Small intestine (tissue), 7 donors: Measurements from ENCODE around the gene RAB1A. TPM values are rescaled to one million over a fixed set of nuclear protein-coding genes. Genes with fewer than 3 reads are reported as not detected.
"Not testable (repeated sequence)": the region's sequence is repeated elsewhere in the genome, so short reads cannot be mapped to it uniquely, and the experiment has no call there.

Experiments
- DNase-seq, 2 donors: peaks; one replicate each; pipeline versions ENCODE4 v3.0.0 to v3.0.0-alpha.2; 2013
- FAIRE-seq: peaks from 2 replicates; lab custom pipeline; 2012; peaks lifted over from hg19 to GRCh38; lab: Jason Lieb, UNC
- H3K27ac ChIP-seq, 3 donors: one replicate each; pipeline ENCODE4 v1.5.1; 2013; ENCODE audit warnings: low read length in 2 of 3, mild to moderate bottlenecking in 2 of 3, control low read depth in 1 of 3, inconsistent platforms in 1 of 3, low read depth in 1 of 3, moderate library complexity in 1 of 3
- H3K27me3 ChIP-seq, 3 donors: one replicate each; pipeline ENCODE4 v1.6.1; 2013; ENCODE audit warnings: low read length in 3 of 3, inconsistent platforms in 1 of 3; ENCODE audit not compliant: control insufficient read depth in 3 of 3, insufficient read depth in 3 of 3
- H3K36me3 ChIP-seq, 3 donors: one replicate each; pipeline ENCODE4 v1.6.1; 2013; ENCODE audit warnings: low read length in 3 of 3, inconsistent platforms in 1 of 3, low read depth in 1 of 3, mild to moderate bottlenecking in 1 of 3, moderate library complexity in 1 of 3; ENCODE audit not compliant: control insufficient read depth in 3 of 3, insufficient read depth in 2 of 3
- H3K4me1 ChIP-seq, 3 donors: one replicate each; pipeline ENCODE4 v1.6.1; 2013; ENCODE audit warnings: low read length in 2 of 3, inconsistent platforms in 1 of 3, low read depth in 1 of 3, mild to moderate bottlenecking in 1 of 3, moderate library complexity in 1 of 3; ENCODE audit not compliant: control insufficient read depth in 3 of 3, insufficient read depth in 2 of 3
- H3K4me3 ChIP-seq, 3 donors: one replicate each; pipeline ENCODE4 v1.5.1; 2013; ENCODE audit warnings: low read length in 3 of 3, control low read depth in 1 of 3, inconsistent platforms in 1 of 3, low read depth in 1 of 3, mild to moderate bottlenecking in 1 of 3, moderate library complexity in 1 of 3
- H3K9me3 ChIP-seq, 2 donors: one replicate each; pipeline ENCODE4 v1.6.1; 2013; ENCODE audit warnings: low read depth in 1 of 2, low read length in 1 of 2; ENCODE audit not compliant: control insufficient read depth in 2 of 2, insufficient read depth in 1 of 2
- WGBS, 3 donors: extraction: QIAGEN DNeasy Blood & Tissue Kit; methylation state at CpG; one replicate each; pipeline ENCODE4 v1.1.7; 2013; 5-methylcytosine and 5-hydroxymethylcytosine counted together
- polyA plus RNA-seq, 4 donors: library from polyadenylated mRNA; stranded (reverse) in 3 of 4; unstranded in 1 of 4; fragments of 200-250 nt in 3 of 4; fragments of 120-200 nt in 1 of 4; gene quantifications; one replicate each; pipeline versions ENCODE4 v1.2.1 to v1.2.3, GENCODE V29; 2013
- donor health status: healthy with polysubstance abuse.
- donor health status: control.
- donor health status: control.
- donor health status: Bipolar disorder and iron deficiency.
- donor health status: healthy.

The RAB1A gene
- polyA plus RNA-seq, 4 donors, result 144 to 271 (median 164) TPM

DNA sequence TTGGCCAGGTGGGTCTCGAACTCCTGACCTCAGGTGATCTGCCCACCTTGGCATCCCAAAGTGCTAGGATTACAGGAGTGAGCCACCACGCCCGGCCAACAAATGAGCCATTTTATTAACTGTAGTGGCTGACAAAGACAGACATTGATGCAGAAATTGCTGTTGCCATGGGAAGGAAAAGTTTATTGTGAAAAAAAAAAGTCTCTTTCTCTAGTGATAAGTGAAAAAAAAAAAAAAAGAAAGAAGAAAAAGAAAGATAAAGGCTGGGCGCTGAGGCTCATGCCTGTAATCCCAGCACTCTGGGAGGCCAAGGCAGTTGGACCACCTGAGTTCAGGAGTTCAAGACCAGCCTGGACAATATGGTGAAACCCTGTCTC is 39.8 kb upstream of the RAB1A start:
- peak overlapping the region; percentile 49 to 90 (median 73) for H3K27ac ChIP-seq
- no peaks in the 10 kb centered on the region for H3K36me3 ChIP-seq
- H3K9me3 ChIP-seq, result peaks cover 0 to 4% of the 10 kb centered on the region in 2 donors
- DNase-seq (peak in 1 of 2 donors; percentile 48), FAIRE-seq (no peak)
- H3K4me3 ChIP-seq, result no peak overlapping the region
- peaks cover 0 to 35% (median 0%) of the 10 kb centered on the region in 3 donors for H3K4me1 ChIP-seq
- H3K27me3 ChIP-seq, result no peaks in the 10 kb centered on the region
- WGBS, 3 donors, result 25 to 70% (median 30%) methylated on average over 4 of the region's 4 CpGs

DNA sequence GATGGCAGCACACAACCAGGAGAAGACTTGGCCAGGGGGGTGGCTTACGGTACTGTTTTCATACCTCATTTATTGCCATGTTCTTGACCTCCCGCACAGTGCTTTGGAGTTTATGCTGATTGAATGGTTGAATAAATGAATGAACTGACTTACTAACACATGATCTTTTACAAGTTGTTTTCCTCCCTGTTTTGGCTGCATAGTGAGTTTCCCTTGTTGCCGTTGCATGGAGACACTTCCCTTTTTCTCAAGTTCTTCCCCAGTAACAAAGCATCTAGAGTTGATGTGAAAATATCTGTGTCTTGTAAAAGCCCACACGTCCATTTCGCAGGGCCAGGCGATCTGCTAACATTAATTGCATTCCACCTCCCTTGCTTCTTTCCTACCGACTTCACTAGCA is 35.7 kb upstream of the RAB1A start:
- no peaks in the 10 kb centered on the region for H3K27me3 ChIP-seq
- WGBS, 3 donors, result 74 to 93% (median 88%) methylated on average over 7 of the region's 7 CpGs
- no peak overlapping the region for H3K27ac ChIP-seq
- H3K36me3 ChIP-seq, result no peaks in the 10 kb centered on the region
- no peaks in the 10 kb centered on the region for H3K9me3 ChIP-seq
- H3K4me3 ChIP-seq, result no peak overlapping the region
- FAIRE-seq, result no peak
- DNase-seq, result no peak
- peaks cover 0 to 20% (median 0%) of the 10 kb centered on the region in 3 donors for H3K4me1 ChIP-seq

DNA sequence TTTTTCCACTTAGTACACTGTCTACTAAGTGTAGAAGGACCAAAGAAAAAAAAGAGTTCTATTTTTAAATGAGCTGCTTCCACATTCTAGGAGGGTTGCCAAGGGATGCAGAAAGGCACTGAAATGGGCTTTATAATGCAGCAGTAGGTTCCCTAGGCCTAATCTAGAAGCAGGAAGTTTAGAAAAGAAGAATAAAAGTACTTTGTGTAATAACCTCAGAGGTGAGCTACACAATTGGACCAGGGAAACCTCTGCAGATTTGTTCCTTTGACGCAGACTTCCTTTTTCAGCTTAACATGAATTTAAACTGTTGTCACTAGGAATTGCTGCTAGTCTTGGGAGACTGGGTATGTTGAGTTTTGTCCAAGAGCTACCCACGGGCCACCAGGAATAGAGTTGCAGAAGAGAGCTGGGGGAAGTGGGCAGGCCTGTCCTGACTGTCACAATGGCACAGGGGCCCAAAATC is 34.6 kb upstream of the RAB1A start:
- FAIRE-seq (no peak), DNase-seq (no peak)
- no peak overlapping the region for H3K4me3 ChIP-seq
- peaks cover 0 to 17% (median 0%) of the 10 kb centered on the region in 3 donors for H3K4me1 ChIP-seq
- no peaks in the 10 kb centered on the region for H3K36me3 ChIP-seq
- 56 to 82% (median 75%) methylated on average over 2 of the region's 2 CpGs for WGBS, 3 donors
- H3K27ac ChIP-seq, result peak overlapping the region in 2 of 3 donors; percentile 26 to 56
- H3K9me3 ChIP-seq, result no peaks in the 10 kb centered on the region
- H3K27me3 ChIP-seq, result no peaks in the 10 kb centered on the region

DNA sequence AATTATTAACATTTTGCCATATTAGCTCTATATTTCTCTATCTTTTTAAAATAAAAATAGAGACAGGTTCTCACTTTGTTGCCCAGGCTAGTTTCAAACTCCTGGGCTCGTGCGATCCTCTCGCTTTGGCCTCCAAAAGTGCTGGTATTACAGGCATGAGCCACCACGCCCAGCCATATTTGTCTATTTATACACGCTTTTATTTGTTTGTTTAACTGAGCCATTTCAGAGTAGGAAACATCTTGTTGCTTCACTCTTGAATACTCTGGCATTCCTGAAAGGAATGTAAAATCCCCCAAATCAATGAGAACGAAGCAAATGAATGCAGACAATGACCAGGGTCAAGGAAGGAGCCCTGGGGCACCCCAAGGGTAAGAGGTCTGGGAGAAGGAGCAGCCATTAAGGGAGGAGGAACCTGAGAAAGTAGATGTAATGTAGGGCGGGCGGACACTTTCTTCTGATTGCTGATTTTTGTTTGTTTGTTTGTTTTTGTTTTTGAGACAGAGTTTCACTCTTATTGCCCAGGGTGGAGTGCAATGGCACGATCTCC is 31.7 kb upstream of the RAB1A start:
- 78 to 84% (median 80%) methylated on average over 9 of the region's 9 CpGs for WGBS, 3 donors
- FAIRE-seq (no peak), DNase-seq (no peak)

DNA sequence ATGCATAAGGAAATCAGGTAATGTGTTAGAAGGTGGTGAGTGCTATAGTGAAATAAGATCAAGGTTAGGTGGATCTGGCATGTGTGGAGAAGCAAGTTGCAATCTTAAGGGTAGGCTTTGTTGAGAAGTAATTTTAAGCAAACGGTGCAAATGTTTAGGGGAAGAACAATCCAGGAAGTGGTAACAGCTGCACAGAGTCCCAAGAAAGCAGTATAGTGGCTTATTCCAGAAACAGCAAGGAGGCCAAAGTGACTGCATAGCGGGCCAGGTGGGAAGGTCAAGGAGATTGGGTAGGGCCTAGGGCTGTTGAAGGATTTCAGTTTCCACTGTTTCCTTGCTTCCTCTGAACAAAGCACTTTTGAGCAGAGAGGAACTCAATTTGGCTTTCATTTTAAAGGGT is 30.0 kb upstream of the RAB1A start:
- Histone ChIP-seq H3K4me3 (no peak overlapping the region), H3K27ac (no peak overlapping the region), H3K27me3 (no peaks in the 10 kb centered on the region), H3K9me3 (no peaks in the 10 kb centered on the region), H3K4me1 (peaks cover 0 to 14% (median 0%) of the 10 kb centered on the region in 3 donors), H3K36me3 (no peaks in the 10 kb centered on the region)
- FAIRE-seq, result no peak
- 40 to 66% (median 43%) methylated on average over 2 of the region's 2 CpGs for WGBS, 3 donors
- DNase-seq, result no peak

More for the DNA sequence above, 31.7 kb upstream of the RAB1A start:
- Histone ChIP-seq H3K4me3 (no peak overlapping the region), H3K27ac (no peak overlapping the region), H3K9me3 (no peaks in the 10 kb centered on the region), H3K27me3 (no peaks in the 10 kb centered on the region), H3K36me3 (no peaks in the 10 kb centered on the region), H3K4me1 (peaks cover 0 to 19% (median 0%) of the 10 kb centered on the region in 3 donors)

DNA sequence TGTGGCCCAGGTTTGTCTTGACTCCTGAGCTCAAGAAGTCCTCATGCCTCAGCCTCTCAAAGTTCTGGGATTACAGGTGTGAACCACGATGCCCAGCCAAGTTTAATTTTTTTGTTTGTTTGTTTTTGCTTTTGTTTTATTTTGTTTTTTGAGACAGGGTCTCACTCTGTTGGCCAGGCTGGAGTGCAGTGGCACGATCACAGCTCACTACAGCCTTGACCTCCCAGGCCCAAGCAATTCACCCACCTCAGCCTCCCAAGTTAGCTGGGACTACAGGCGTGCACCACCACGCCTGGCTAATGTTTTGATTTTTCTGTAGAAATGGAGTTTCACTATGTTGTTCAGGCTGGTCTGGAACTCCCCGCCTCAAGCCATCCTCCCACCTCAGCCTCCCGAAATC is 29.4 kb upstream of the RAB1A start:
- H3K4me1 ChIP-seq, result peaks cover 0 to 10% (median 0%) of the 10 kb centered on the region in 3 donors
- no peak overlapping the region for H3K4me3 ChIP-seq
- 84 to 92% (median 88%) methylated on average over 6 of the region's 6 CpGs for WGBS, 3 donors
- no peaks in the 10 kb centered on the region for H3K36me3 ChIP-seq
- no peaks in the 10 kb centered on the region for H3K27me3 ChIP-seq
- FAIRE-seq (no peak), DNase-seq (no peak)
- no peaks in the 10 kb centered on the region for H3K9me3 ChIP-seq
- no peak overlapping the region for H3K27ac ChIP-seq

DNA sequence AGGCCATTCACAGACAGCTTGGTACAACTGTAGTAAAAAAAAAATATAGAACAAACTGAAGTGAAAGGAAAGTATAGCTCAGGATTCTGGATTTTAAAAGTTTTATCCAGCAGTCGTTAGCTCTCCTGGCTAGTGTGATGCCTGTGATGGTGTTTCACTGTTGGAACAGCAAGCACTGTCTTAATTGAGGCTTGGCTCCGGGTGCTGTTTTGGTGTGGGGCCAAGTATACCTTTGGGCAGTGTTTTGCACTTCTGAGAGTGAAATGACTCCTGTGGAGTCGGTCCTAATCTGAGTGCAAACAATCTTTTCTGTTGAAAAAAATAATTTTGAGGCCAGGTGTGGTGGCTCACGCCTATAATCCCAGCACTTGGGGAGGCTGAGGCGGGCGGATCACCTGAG is 28.7 kb upstream of the RAB1A start:
- no peak for DNase-seq
- no peak for FAIRE-seq
- H3K4me1 ChIP-seq, result peaks cover 0 to 10% (median 0%) of the 10 kb centered on the region in 3 donors
- no peaks in the 10 kb centered on the region for H3K27me3 ChIP-seq
- no peak overlapping the region for H3K4me3 ChIP-seq
- 44 to 70% (median 61%) methylated on average over 6 of the region's 6 CpGs for WGBS, 3 donors
- peak overlapping the region in 1 of 3 donors; percentile 7 for H3K27ac ChIP-seq
- H3K9me3 ChIP-seq, result no peaks in the 10 kb centered on the region
- no peaks in the 10 kb centered on the region for H3K36me3 ChIP-seq

DNA sequence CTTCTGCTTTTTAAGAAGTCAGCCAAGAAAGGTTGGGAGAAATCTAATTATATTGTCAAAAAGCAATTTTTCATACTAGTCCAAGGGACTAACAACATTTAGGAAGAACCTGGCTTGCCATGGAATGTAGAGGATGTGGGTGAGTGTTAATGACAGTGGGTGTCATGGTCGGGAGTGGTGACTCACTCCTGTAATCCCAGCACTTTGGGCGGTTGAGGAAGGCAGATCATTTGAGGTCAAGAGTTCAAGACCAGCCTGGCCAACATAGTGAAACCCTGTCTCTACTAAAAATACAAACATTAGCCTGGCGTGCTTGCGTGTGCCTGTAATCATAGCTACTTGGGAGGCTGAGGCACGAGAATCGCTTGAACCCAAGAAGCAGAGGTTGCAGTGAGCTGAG is 27.9 kb upstream of the RAB1A start:
- FAIRE-seq, result not testable (repeated sequence)

DNA sequence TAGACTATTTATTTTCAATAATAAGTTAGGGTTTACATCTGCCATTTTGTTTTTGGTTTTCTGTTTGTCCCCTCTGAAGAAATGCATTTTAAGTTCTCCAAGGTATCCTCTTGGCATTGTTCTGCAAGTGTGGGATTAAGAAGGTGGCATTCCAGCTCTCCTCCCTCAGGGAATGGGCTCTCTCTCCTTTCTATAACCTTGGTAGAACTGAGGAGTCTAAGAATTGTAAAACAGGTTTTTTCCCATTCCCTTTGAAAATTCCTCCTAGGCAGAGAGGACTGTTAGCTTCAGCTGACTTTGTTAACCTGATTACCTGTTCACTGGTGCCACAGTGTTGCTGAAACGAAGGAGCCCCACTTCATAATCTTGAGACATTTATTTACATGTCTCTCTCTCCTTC is 26.1 kb upstream of the RAB1A start:
- Histone ChIP-seq H3K27me3 (no peaks in the 10 kb centered on the region), H3K4me1 (peaks cover 0 to 6% (median 0%) of the 10 kb centered on the region in 3 donors), H3K4me3 (no peak overlapping the region), H3K9me3 (no peaks in the 10 kb centered on the region), H3K36me3 (no peaks in the 10 kb centered on the region), H3K27ac (no peak overlapping the region)
- DNase-seq (no peak), FAIRE-seq (no peak)
- 43 to 72% (median 48%) methylated on average over 1 of the region's 1 CpG for WGBS, 3 donors

More for the DNA sequence above, 27.9 kb upstream of the RAB1A start:
- H3K4me3 ChIP-seq, H3K27ac ChIP-seq, H3K9me3 ChIP-seq, DNase-seq, H3K4me1 ChIP-seq, H3K27me3 ChIP-seq, H3K36me3 ChIP-seq: not testable (repeated sequence)
- 62 to 67% (median 67%) methylated on average over 6 of the region's 6 CpGs for WGBS, 3 donors
